ENCODE data around the gene IQSEC1. TPM values are rescaled to one million over a fixed set of nuclear protein-coding genes. Genes with fewer than 3 reads are reported as not detected.

IQSEC1 gene
- total RNA-seq, 1 donor from 2014 or later = 31.3 TPM

DNA sequence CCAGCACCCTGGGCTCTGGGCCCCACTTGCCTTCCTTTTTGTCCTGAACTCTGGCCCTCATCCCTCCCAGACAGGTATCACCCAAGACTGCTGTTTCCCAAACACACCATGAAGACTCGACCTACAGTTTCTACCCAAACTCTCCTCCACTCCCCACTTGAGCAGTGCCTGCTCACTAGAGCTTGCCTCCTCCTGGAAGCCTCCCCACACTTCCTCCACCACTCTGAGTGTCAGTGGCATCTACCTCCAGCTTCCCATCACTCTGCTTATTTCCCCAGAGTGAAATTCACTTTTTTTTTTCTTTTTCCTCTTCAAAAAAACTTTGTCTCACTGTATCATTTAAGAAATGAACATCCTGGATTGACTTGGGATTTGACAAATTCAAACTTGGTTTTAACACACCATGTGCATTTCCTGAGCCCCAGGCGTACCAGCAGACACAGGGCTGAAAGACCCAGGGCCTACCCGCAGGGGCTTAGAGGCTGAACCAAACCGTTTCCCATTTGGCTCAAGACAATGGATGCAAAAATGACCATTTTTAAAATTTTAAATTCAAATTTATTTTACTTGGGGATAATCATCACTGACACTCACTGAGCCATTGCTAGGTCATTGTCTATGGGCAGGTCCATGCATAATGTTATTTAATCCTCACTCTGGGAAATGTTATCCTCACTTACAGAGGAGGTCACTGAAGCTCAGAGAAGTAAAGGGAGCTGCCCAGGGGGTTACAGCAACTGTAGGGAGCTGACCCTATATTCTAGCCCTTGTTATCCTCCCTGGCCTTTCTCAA is 62.3 kb downstream of the IQSEC1 start:
- Mint-ChIP-seq H3K27me3 (ENCODE audit: low read depth) (peaks cover 3% of the 10 kb centered on the region), H3K27ac (ENCODE audit: unreplicated experiment) (no peak overlapping the region), H3K36me3 (ENCODE audit: low read depth) (no peaks in the 10 kb centered on the region), H3K4me1 (peaks cover 8% of the 10 kb centered on the region), H3K9me3 (no peaks in the 10 kb centered on the region), H3K4me3 (no peak overlapping the region)
- no peak for DNase-seq (ENCODE audit: low read depth, low spot score)
- TF ChIP-seq, protein P1, sequence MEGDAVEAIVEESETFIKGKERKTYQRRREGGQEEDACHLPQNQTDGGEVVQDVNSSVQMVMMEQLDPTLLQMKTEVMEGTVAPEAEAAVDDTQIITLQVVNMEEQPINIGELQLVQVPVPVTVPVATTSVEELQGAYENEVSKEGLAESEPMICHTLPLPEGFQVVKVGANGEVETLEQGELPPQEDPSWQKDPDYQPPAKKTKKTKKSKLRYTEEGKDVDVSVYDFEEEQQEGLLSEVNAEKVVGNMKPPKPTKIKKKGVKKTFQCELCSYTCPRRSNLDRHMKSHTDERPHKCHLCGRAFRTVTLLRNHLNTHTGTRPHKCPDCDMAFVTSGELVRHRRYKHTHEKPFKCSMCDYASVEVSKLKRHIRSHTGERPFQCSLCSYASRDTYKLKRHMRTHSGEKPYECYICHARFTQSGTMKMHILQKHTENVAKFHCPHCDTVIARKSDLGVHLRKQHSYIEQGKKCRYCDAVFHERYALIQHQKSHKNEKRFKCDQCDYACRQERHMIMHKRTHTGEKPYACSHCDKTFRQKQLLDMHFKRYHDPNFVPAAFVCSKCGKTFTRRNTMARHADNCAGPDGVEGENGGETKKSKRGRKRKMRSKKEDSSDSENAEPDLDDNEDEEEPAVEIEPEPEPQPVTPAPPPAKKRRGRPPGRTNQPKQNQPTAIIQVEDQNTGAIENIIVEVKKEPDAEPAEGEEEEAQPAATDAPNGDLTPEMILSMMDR (conservative IDR thresholded peaks at IDR 0.05) = no peak

DNA sequence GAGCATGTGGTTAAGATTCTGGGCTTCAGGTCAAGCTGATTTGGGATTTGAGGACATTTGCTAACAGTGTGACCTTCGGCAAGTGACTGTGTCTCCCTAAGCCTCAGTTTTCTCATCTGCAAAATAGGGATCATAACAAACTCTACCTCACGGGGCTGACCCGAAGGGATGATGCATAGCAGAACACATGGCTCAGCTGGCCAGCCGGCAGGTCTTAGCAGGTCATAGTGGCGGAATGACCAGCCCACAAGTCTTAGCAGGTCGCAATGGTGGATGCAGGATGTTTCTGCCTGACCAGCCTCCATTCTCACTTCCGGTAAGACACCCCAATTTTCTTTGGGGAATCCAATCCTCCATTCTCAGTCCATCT is 63.3 kb downstream of the IQSEC1 start:
- no peak overlapping the region for H3K4me3 Mint-ChIP-seq
- DNase-seq (ENCODE audit: low read depth, low spot score) = no peak
- peaks cover 3% of the 10 kb centered on the region for H3K27me3 Mint-ChIP-seq (ENCODE audit: low read depth)
- no peaks in the 10 kb centered on the region for H3K36me3 Mint-ChIP-seq (ENCODE audit: low read depth)
- H3K4me1 Mint-ChIP-seq = peaks cover 8% of the 10 kb centered on the region
- no peak overlapping the region for H3K27ac Mint-ChIP-seq (ENCODE audit: unreplicated experiment)
- TF ChIP-seq, protein P1 (conservative IDR thresholded peaks at IDR 0.05) = no peak
- no peaks in the 10 kb centered on the region for H3K9me3 Mint-ChIP-seq

DNA sequence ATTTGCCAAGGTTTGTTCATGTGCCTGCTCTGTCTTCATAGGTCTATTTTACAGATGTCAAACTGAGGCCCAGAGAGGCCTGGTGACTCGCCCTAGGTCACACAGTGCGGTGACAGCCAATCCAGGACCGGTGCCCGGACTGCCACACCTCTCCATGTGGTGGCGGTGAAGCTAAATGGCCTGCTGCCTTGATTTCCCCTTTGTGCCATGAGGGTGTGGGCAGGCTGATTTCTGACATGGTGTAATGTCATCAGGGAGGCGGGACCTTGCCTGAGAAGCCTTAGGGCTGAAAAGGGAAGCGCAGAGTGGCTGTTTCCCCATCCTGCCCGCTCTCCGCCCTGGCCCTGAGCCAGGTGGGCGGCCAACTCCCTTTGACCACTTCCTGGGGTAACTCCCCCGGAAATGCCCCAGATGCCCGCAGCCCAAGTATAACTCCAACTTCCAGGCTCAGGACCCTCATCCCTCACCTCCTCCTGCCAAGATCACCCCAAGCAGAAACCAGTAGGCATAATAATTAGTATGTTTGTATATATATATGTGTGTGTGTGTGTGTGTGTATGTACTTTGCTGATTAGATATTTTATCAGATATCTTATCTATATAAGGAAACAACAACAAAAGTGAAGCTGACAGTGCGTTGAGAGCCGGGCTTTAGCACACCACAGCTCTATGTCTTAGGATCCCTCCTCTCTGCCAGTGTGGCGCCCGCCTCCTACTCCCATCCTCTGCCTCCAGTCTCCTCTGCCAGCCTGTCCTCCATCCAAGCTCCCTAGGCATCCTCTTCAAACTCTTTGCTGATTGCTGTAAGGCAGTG is 63.9 kb downstream of the IQSEC1 start:
- H3K4me1 Mint-ChIP-seq = peaks cover 11% of the 10 kb centered on the region
- no peak overlapping the region for H3K4me3 Mint-ChIP-seq
- H3K27ac Mint-ChIP-seq (ENCODE audit: unreplicated experiment) = no peak overlapping the region
- H3K36me3 Mint-ChIP-seq (ENCODE audit: low read depth) = no peaks in the 10 kb centered on the region
- no peak for DNase-seq (ENCODE audit: low read depth, low spot score)
- no peaks in the 10 kb centered on the region for H3K9me3 Mint-ChIP-seq
- TF ChIP-seq, protein P1 (conservative IDR thresholded peaks at IDR 0.05) = no peak
- H3K27me3 Mint-ChIP-seq (ENCODE audit: low read depth) = peaks cover 3% of the 10 kb centered on the region

DNA sequence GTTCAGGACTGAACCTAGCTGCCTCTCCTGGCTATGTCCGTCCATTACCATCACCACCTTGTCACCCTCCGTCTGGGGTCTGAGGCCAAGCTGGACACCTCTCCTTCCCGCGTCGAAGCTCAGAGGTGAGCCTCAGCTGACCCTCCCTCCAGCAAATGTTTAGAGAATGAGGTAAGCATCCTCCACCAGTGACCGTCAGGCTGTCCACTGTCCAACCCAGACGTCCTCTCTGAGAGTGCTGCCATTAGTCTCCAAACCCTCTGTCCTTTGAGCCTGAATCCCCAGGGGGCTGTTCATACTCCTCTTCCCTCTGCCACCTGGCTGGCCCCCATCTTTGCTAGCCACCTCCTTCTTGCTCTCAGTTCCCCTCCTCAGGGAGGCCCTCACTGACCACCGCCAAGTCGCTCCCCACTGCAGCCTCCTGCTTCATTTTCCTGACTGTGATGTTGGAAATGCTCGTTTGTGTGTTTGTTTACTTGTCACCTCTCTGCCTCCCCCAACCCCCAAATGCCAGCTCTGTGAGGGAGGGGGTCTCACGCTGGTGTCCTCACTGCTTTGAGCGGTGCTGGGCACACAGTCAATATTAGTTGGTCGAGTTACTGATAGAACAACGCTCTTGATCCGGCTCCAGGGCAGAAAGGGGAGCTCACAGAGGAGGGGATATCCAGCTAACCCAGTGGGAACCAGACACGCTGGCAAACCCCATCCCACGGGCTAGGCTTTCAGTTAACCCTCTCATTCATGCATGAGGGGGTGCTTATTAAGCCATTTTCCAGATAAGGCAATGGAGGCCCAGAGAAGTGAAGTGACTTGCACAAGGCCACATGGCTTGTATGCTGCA is 64.9 kb downstream of the IQSEC1 start:
- peaks cover 20% of the 10 kb centered on the region for H3K4me1 Mint-ChIP-seq
- no peaks in the 10 kb centered on the region for H3K36me3 Mint-ChIP-seq (ENCODE audit: low read depth)
- no peak for DNase-seq (ENCODE audit: low read depth, low spot score)
- TF ChIP-seq, protein P1 (conservative IDR thresholded peaks at IDR 0.05) = no peak
- H3K4me3 Mint-ChIP-seq = no peak overlapping the region
- H3K27me3 Mint-ChIP-seq (ENCODE audit: low read depth) = peaks cover 3% of the 10 kb centered on the region
- H3K9me3 Mint-ChIP-seq = no peaks in the 10 kb centered on the region
- H3K27ac Mint-ChIP-seq (ENCODE audit: unreplicated experiment) = peak overlapping the region; percentile 72

DNA sequence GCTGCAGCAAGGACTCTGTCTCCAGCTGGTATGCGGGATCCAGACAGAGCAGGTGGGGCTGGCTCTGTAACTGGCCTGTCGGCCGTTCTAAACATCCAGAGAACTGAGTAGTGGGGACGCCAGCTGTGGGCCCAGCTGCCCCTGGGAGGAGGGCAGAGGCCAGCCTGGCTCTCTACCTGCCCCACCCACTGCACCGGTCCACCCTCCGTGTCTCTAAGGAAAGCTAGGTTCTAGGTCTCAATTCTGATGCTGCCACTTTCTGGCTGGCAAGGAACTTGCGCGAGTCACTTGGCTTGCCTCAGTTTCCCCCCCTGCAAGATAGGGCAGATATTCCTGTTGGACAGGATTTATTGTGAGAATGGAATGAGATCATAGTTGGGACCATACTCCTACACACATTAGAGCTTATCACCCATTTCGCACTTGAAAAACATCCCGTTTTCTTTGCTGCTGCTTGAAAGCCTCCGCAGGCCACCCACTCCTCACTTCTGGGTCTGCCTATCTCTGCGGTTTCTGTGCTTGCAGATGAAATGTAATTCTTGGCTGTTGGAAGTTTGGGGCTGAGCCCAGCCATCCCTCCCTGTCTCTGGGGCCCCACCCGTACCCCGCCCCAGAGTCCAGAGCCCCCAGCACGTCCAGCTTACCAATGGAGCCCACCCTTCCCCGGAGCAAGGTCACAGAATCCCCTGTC is 65.8 kb downstream of the IQSEC1 start:
- DNase-seq (ENCODE audit: low read depth, low spot score) = no peak
- Mint-ChIP-seq H3K4me1 (peaks cover 30% of the 10 kb centered on the region), H3K4me3 (no peak overlapping the region), H3K27me3 (ENCODE audit: low read depth) (peaks cover 3% of the 10 kb centered on the region), H3K9me3 (no peaks in the 10 kb centered on the region), H3K27ac (ENCODE audit: unreplicated experiment) (no peak overlapping the region), H3K36me3 (ENCODE audit: low read depth) (no peaks in the 10 kb centered on the region)
- TF ChIP-seq, protein P1 (conservative IDR thresholded peaks at IDR 0.05) = no peak
